ENCODE measurements around the gene CRY2. TPM values are rescaled to one million over a fixed set of nuclear protein-coding genes. Genes with fewer than 3 reads are reported as not detected.

Gene CRY2
- total RNA-seq, 2 experiments from 2014 or later: 32.4 to 36.9 TPM

- no peaks in the 10 kb centered on the region for H3K9me3 Mint-ChIP-seq
- no peak for ATAC-seq (ENCODE audit: low read depth)
- H3K4me1 Mint-ChIP-seq: peaks cover 17% of the 10 kb centered on the region
- peak overlapping the region; percentile 5 for H3K27ac Mint-ChIP-seq
- POLR2A ChIA-PET: interaction anchor here (5.5 kb wide), 1 partner anchor 9 kb away, joined by 40 read pairs; the partner anchor contains the start of gene PEX16
- peaks cover 13% of the 10 kb centered on the region for H3K27me3 Mint-ChIP-seq
- no peaks in the 10 kb centered on the region for H3K36me3 Mint-ChIP-seq
- no peak overlapping the region for H3K4me3 Mint-ChIP-seq
- peak; percentile 23 for DNase-seq
These were observed 79.5 kb downstream of the CRY2 start for GRCh38 chr11:45926536-45927331.

DNA sequence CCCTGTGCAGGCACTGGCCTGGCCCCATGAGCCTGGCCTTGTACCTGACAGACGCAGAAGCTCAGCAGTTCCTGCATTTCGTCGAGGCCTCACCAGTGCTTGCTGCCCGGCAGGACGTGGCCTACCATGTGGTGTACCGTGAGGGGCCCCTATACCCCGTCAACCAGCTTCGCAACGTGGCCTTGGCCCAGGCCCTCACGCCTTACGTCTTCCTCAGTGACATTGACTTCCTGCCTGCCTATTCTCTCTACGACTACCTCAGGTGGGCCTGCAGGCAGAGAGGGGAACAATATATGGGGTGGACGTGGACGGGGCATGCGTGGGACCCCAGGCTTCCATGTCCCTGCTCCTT, 80.0 kb downstream of the CRY2 start:
- DNase-seq: peak; percentile 48
- peak overlapping the region; percentile 5 for H3K27ac Mint-ChIP-seq
- no peaks in the 10 kb centered on the region for H3K36me3 Mint-ChIP-seq
- peaks cover 17% of the 10 kb centered on the region for H3K4me1 Mint-ChIP-seq
- H3K4me3 Mint-ChIP-seq: no peak overlapping the region
- POLR2A ChIA-PET: interaction anchor here (5.5 kb wide), 1 partner anchor 10 kb away, joined by 40 read pairs; the partner anchor contains the start of gene PEX16
- peaks cover 13% of the 10 kb centered on the region for H3K27me3 Mint-ChIP-seq
- ATAC-seq (ENCODE audit: low read depth): no peak
- no peaks in the 10 kb centered on the region for H3K9me3 Mint-ChIP-seq

GRCh38 chr11:45927684-45928413, 80.6 kb downstream of the CRY2 start:
- POLR2A ChIA-PET: interaction anchor here (5.5 kb wide), 1 partner anchor 10 kb away, joined by 40 read pairs; the partner anchor contains the start of gene PEX16
- H3K27me3 Mint-ChIP-seq: peaks cover 13% of the 10 kb centered on the region
- H3K27ac Mint-ChIP-seq: peak overlapping the region; percentile 5
- no peaks in the 10 kb centered on the region for H3K9me3 Mint-ChIP-seq
- ATAC-seq (ENCODE audit: low read depth) (no peak), DNase-seq (peak; percentile 24)
- no peak overlapping the region for H3K4me3 Mint-ChIP-seq
- no peaks in the 10 kb centered on the region for H3K36me3 Mint-ChIP-seq
- peaks cover 17% of the 10 kb centered on the region for H3K4me1 Mint-ChIP-seq

GRCh38 chr11:45928535-45929215, 81.4 kb downstream of the CRY2 start:
- Mint-ChIP-seq H3K4me3 (no peak overlapping the region), H3K4me1 (peaks cover 17% of the 10 kb centered on the region), H3K27me3 (peaks cover 8% of the 10 kb centered on the region), H3K27ac (no peak overlapping the region), H3K9me3 (no peaks in the 10 kb centered on the region), H3K36me3 (no peaks in the 10 kb centered on the region)
- POLR2A ChIA-PET: interaction anchor here (5.5 kb wide), 1 partner anchor 11 kb away, joined by 40 read pairs; the partner anchor contains the start of gene PEX16
- no peak for ATAC-seq (ENCODE audit: low read depth)
- peak; percentile 28 for DNase-seq

DNA sequence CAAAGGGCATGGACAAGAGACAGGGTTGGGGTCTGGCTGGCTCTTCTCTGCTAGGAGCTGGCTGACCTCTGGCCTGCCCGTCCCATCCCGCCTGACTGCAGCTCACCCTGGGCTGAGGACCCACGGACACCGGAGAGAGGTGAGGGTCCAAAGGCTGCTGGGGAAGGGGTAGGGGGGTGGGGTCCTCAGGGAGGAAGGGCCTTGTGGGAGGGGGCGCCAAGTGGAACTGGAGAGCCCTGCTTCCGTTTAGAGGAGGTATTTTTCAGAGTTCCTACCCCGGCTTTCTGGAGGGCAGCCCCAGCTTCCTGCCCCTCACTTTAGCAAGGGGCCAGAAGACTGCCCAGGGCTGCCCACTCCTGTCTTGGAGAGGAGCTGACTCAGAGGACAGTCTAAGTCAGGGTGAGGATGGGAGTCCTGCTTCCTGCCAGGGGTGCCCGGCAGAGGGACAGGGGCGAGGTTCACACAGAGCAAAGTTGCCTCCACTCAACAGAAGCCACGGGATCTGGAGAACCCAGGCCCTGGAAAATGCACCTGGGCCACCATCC, 82.3 kb downstream of the CRY2 start:
- Mint-ChIP-seq H3K9me3 (no peaks in the 10 kb centered on the region), H3K27me3 (peaks cover under 1% of the 10 kb centered on the region), H3K36me3 (no peaks in the 10 kb centered on the region), H3K4me3 (peak overlapping the region; percentile 65), H3K27ac (peak overlapping the region; percentile 82), H3K4me1 (peaks cover 17% of the 10 kb centered on the region)
- DNase-seq (no peak), ATAC-seq (ENCODE audit: low read depth) (peak; percentile 24)
- POLR2A ChIA-PET: interaction anchor here (0.6 to 5.5 kb wide), 3 partner anchors 12 to 1992 kb away, joined by 3 to 40 read pairs (median 8); partner anchors contain the start of gene PEX16

GRCh38 chr11:45930031-45930794, 82.9 kb downstream of the CRY2 start:
- DNase-seq: no peak
- peak; percentile 83 for ATAC-seq (ENCODE audit: low read depth)
- Mint-ChIP-seq H3K4me3 (peak overlapping the region; percentile 65), H3K36me3 (no peaks in the 10 kb centered on the region), H3K9me3 (no peaks in the 10 kb centered on the region), H3K27ac (peak overlapping the region; percentile 82), H3K4me1 (peaks cover 17% of the 10 kb centered on the region), H3K27me3 (no peaks in the 10 kb centered on the region)
- POLR2A ChIA-PET: interaction anchor here (5.5 kb wide), 1 partner anchor 13 kb away, joined by 40 read pairs; the partner anchor contains the start of gene PEX16

DNA sequence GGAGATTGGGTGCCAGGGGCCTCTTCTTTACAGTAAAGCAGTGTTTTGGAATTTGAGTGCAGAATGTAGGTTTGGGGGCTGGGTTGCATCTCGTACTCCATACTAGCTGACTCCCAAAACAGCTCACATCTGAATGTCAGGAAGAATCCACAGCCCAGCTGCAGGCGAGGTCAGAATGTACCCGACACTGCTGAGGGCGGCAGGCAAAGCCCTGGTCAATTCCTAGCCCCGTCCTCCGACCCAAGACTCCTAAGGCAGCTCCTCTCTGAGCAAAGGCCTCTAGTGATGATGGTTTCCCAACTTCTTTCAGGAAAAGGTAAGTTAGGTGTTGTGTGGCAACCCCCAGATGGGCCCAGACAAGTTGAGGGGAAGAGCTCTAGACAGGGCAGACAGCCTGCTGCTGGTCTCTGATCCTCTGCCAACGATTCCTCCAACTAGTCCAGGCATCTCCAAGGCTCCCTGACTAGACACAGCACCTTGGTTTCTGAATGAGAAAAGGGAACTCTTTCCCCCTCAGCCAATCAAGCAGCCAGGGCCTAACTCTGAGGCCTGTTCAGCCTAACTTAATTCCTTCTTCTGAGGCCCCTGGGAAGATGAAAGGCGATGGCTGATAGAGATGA, 83.8 kb downstream of the CRY2 start:
- no peaks in the 10 kb centered on the region for H3K36me3 Mint-ChIP-seq
- H3K9me3 Mint-ChIP-seq: no peaks in the 10 kb centered on the region
- POLR2A ChIA-PET: interaction anchor here (5.5 kb wide), 1 partner anchor 13 kb away, joined by 40 read pairs; the partner anchor contains the start of gene PEX16
- peaks cover 17% of the 10 kb centered on the region for H3K4me1 Mint-ChIP-seq
- peak overlapping the region; percentile 82 for H3K27ac Mint-ChIP-seq
- ATAC-seq (ENCODE audit: low read depth) (no peak), DNase-seq (no peak)
- H3K4me3 Mint-ChIP-seq: peak overlapping the region; percentile 10
- no peaks in the 10 kb centered on the region for H3K27me3 Mint-ChIP-seq

GRCh38 chr11:45931739-45932138, 84.5 kb downstream of the CRY2 start:
- H3K9me3 Mint-ChIP-seq: no peaks in the 10 kb centered on the region
- POLR2A ChIA-PET: interaction anchor here (5.5 kb wide), 1 partner anchor 14 kb away, joined by 40 read pairs; the partner anchor contains the start of gene PEX16
- no peak overlapping the region for H3K27ac Mint-ChIP-seq

DNA sequence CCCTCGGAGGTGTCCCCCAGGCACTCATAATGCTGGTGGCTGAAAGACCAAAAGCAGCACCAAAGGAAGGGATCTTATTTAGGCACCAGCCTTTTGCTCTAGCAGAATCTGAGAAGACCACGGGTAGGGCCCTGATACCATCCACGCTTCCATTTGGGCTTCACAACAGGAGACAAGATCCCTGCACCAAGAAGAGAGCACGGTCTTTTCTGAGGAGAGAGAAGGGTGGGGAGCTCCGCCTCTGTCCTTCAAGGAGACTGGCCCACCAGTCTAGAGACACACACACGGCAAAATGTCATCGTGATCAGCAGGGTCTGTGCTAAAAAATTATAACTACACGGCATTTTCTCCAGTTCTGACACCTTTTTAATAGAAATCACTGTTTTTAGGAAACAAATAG, 84.9 kb downstream of the CRY2 start:
- Mint-ChIP-seq H3K4me3 (no peak overlapping the region), H3K36me3 (no peaks in the 10 kb centered on the region), H3K27me3 (no peaks in the 10 kb centered on the region), H3K4me1 (peaks cover 15% of the 10 kb centered on the region), H3K9me3 (no peaks in the 10 kb centered on the region), H3K27ac (no peak overlapping the region)
- ATAC-seq (ENCODE audit: low read depth): no peak
- no peak for DNase-seq
- POLR2A ChIA-PET: no interaction called here

More at GRCh38 chr11:45931739-45932138, 84.5 kb downstream of the CRY2 start:
- Mint-ChIP-seq H3K36me3 (no peaks in the 10 kb centered on the region), H3K27me3 (no peaks in the 10 kb centered on the region), H3K4me1 (peaks cover 17% of the 10 kb centered on the region), H3K4me3 (no peak overlapping the region)
- ATAC-seq (ENCODE audit: low read depth) (no peak), DNase-seq (no peak)
